Measurements from ENCODE around the gene ZNF423.

DNA sequence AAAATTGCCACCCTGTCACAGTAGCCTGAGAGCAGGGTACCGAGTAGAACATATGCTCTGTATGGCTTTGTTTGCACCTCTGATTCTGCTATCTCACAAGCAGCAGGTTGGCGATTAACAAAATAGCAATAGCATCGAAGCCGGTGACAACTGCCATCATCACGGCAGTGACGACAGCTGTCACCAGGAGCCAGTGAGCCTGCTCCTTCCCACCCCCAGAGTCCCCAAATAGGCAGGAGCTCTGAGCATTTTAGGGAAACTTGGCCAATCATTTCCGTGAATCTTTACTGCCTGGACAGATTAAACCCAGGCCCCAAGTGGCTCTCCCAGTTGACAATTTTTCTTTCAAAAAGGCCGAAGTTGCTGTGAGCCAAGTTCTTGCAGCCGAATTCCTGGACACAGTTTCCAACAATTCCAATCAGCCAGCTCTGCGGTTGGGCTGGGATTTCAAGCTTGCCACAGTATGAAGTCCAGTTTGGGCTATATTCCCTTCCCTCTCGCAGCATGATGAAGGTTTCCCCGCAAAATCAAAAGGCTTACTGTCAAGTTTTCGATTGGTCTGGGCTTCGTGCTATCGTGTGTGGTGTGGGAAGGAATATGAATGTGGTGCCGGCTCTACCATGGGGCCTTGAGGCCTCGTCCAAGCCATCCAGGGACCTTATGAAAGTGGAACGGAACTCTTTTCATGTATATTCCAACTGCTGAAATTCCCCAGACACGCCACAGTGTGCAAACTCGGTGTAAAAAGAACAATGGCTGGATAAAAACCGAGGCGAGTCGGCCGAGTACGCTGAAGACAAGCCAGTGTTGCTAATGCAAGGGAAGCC lies 295.7 kb downstream of the ZNF423 start:
- TF ChIP-seq, protein P1, sequence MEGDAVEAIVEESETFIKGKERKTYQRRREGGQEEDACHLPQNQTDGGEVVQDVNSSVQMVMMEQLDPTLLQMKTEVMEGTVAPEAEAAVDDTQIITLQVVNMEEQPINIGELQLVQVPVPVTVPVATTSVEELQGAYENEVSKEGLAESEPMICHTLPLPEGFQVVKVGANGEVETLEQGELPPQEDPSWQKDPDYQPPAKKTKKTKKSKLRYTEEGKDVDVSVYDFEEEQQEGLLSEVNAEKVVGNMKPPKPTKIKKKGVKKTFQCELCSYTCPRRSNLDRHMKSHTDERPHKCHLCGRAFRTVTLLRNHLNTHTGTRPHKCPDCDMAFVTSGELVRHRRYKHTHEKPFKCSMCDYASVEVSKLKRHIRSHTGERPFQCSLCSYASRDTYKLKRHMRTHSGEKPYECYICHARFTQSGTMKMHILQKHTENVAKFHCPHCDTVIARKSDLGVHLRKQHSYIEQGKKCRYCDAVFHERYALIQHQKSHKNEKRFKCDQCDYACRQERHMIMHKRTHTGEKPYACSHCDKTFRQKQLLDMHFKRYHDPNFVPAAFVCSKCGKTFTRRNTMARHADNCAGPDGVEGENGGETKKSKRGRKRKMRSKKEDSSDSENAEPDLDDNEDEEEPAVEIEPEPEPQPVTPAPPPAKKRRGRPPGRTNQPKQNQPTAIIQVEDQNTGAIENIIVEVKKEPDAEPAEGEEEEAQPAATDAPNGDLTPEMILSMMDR (IDR thresholded peaks at IDR 0.05) = no peak
- no peak for TF ChIP-seq POLR2A (IDR thresholded peaks at IDR 0.05)
